NT2/D1 (cell line): ENCODE data around the gene VWA8.

Experiments
- SUZ12 ChIP-seq: IDR thresholded peaks from 2 replicates; pipeline ENCODE4 v1.6.1; 2011; ENCODE audit not compliant: insufficient read length, insufficient read depth; ENCODE audit errors: extremely low read depth
- YY1 ChIP-seq: IDR thresholded peaks from 2 replicates; pipeline ENCODE4 v1.6.1; 2011; ENCODE audit not compliant: insufficient read length, insufficient read depth
- ZNF274 ChIP-seq: IDR thresholded peaks from 2 replicates; pipeline ENCODE4 v1.6.1; 2011; ENCODE audit warnings: mild to moderate bottlenecking, low read depth, low read length

- TF ChIP-seq SUZ12 (no peak), ZNF274 (no peak), YY1 (no peak)
These were observed 10.9 kb upstream of the VWA8 start for GRCh38 chr13:41971848-41972247.
